HG02943 (cell line): ENCODE data around the gene CLIC6.

ENCODE experiments used
- ATAC-seq: cut with Tn5 transposase; IDR thresholded peaks from one replicate; pipeline ENCODE4 v1.9.1; 2021; ENCODE audit warnings: mild to moderate bottlenecking, low read depth, moderate library complexity; ENCODE audit not compliant: unreplicated experiment

The CLIC6 gene

GRCh38 chr21:34668803-34669148, at the start of gene CLIC6:
Gene CLIC6, plus strand, starts transcription at chr21:34668994. Its CDS starts 395 bp downstream, at chr21:34669389.
- ATAC-seq: no peak

- no peak for ATAC-seq
These were observed 48.7 kb upstream of the CLIC6 start for GRCh38 chr21:34619841-34620665.

GRCh38 chr21:34621434-34622350, 47.1 kb upstream of the CLIC6 start:
- no peak for ATAC-seq

GRCh38 chr21:34623516-34623915, 45.3 kb upstream of the CLIC6 start:
- ATAC-seq: no peak

- ATAC-seq: no peak
These were observed 43.7 kb upstream of the CLIC6 start for GRCh38 chr21:34625030-34625593.

GRCh38 chr21:34626131-34626530, 42.7 kb upstream of the CLIC6 start:
- no peak for ATAC-seq

GRCh38 chr21:34630536-34631143, 38.2 kb upstream of the CLIC6 start:
- ATAC-seq: no peak

- ATAC-seq: no peak
These were observed 36.3 kb upstream of the CLIC6 start for GRCh38 chr21:34632498-34632897.

GRCh38 chr21:34635307-34635706, 33.5 kb upstream of the CLIC6 start:
- ATAC-seq: no peak

GRCh38 chr21:34636961-34637360, 31.8 kb upstream of the CLIC6 start:
- no peak for ATAC-seq

- no peak for ATAC-seq
These were observed 29.5 kb upstream of the CLIC6 start for GRCh38 chr21:34639250-34639649.

- ATAC-seq: no peak
These were observed 28.7 kb upstream of the CLIC6 start for GRCh38 chr21:34639882-34640788.

- no peak for ATAC-seq
These were observed 27.9 kb upstream of the CLIC6 start for GRCh38 chr21:34640858-34641257.

GRCh38 chr21:34642211-34643075, 26.4 kb upstream of the CLIC6 start:
- peak; percentile 49 for ATAC-seq

GRCh38 chr21:34644825-34645224, 24.0 kb upstream of the CLIC6 start:
- no peak for ATAC-seq

- no peak for ATAC-seq
These were observed 21.2 kb upstream of the CLIC6 start for GRCh38 chr21:34647555-34647954.

GRCh38 chr21:34648739-34649297, 20.0 kb upstream of the CLIC6 start:
- ATAC-seq: no peak

GRCh38 chr21:34649400-34649799, 19.4 kb upstream of the CLIC6 start:
- no peak for ATAC-seq
